ENCODE results near the gene LRMDA.

Gene LRMDA

GRCh38 chr10:75815066-75815465 lies 383.6 kb downstream of the LRMDA start:
- TF ChIP-seq CTCF (IDR thresholded peaks at IDR 0.05; ENCODE audit: control insufficient read depth, extremely low read depth, insufficient read depth): no peak
- no peak for DNase-seq (ENCODE audit: low read depth)

GRCh38 chr10:75817198-75817597 lies 385.8 kb downstream of the LRMDA start:
- no peak overlapping the region for H3K4me3 ChIP-seq (ENCODE audit: low read depth, low read length)
- TF ChIP-seq CTCF (IDR thresholded peaks at IDR 0.05; ENCODE audit: control insufficient read depth, extremely low read depth, insufficient read depth): no peak
- no peak for DNase-seq (ENCODE audit: low read depth)

More at GRCh38 chr10:75815066-75815465, 383.6 kb downstream of the LRMDA start:
- no peak overlapping the region for H3K4me3 ChIP-seq (ENCODE audit: low read depth, low read length)

GRCh38 chr10:75818552-75818951 lies 387.1 kb downstream of the LRMDA start:
- no peak for DNase-seq (ENCODE audit: low read depth)
- TF ChIP-seq CTCF (IDR thresholded peaks at IDR 0.05; ENCODE audit: control insufficient read depth, extremely low read depth, insufficient read depth): no peak
- H3K4me3 ChIP-seq (ENCODE audit: low read depth, low read length): no peak overlapping the region

- TF ChIP-seq CTCF (IDR thresholded peaks at IDR 0.05; ENCODE audit: control insufficient read depth, extremely low read depth, insufficient read depth): no peak
- H3K4me3 ChIP-seq (ENCODE audit: low read depth, low read length): no peak overlapping the region
- no peak for DNase-seq (ENCODE audit: low read depth)
These were observed 393.8 kb downstream of the LRMDA start for GRCh38 chr10:75825235-75825634.

- TF ChIP-seq CTCF (IDR thresholded peaks at IDR 0.05; ENCODE audit: control insufficient read depth, extremely low read depth, insufficient read depth): no peak
- no peak for DNase-seq (ENCODE audit: low read depth)
- H3K4me3 ChIP-seq (ENCODE audit: low read depth, low read length): no peak overlapping the region
These were observed 394.2 kb downstream of the LRMDA start for GRCh38 chr10:75825661-75826060.

GRCh38 chr10:75826846-75827245 lies 395.4 kb downstream of the LRMDA start:
- no peak overlapping the region for H3K4me3 ChIP-seq (ENCODE audit: low read depth, low read length)
- no peak for TF ChIP-seq CTCF (IDR thresholded peaks at IDR 0.05; ENCODE audit: control insufficient read depth, extremely low read depth, insufficient read depth)
- no peak for DNase-seq (ENCODE audit: low read depth)

- no peak overlapping the region for H3K4me3 ChIP-seq (ENCODE audit: low read depth, low read length)
- no peak for DNase-seq (ENCODE audit: low read depth)
- TF ChIP-seq CTCF (IDR thresholded peaks at IDR 0.05; ENCODE audit: control insufficient read depth, extremely low read depth, insufficient read depth): no peak
These were observed 396.2 kb downstream of the LRMDA start for GRCh38 chr10:75827587-75828021.

All from LNCaP clone FGC (cell line).